ENCODE measurements around the gene LRRC25. TPM values are rescaled to one million over a fixed set of nuclear protein-coding genes. Genes with fewer than 3 reads are reported as not detected.
A peak's percentile ranks its signal among the peaks of the same experiment; 100 is the strongest.

The LRRC25 gene
- 0.07 to 0.31 TPM (median 0.18 TPM) in 3 replicates for total RNA-seq (2021)
- Bru-seq, nascent RNA, result not detected
- long read RNA-seq, experiment 1, result 0 reads
- long read RNA-seq, experiment 2, result 0 reads
- long read RNA-seq, experiment 3, result 0 reads

DNA sequence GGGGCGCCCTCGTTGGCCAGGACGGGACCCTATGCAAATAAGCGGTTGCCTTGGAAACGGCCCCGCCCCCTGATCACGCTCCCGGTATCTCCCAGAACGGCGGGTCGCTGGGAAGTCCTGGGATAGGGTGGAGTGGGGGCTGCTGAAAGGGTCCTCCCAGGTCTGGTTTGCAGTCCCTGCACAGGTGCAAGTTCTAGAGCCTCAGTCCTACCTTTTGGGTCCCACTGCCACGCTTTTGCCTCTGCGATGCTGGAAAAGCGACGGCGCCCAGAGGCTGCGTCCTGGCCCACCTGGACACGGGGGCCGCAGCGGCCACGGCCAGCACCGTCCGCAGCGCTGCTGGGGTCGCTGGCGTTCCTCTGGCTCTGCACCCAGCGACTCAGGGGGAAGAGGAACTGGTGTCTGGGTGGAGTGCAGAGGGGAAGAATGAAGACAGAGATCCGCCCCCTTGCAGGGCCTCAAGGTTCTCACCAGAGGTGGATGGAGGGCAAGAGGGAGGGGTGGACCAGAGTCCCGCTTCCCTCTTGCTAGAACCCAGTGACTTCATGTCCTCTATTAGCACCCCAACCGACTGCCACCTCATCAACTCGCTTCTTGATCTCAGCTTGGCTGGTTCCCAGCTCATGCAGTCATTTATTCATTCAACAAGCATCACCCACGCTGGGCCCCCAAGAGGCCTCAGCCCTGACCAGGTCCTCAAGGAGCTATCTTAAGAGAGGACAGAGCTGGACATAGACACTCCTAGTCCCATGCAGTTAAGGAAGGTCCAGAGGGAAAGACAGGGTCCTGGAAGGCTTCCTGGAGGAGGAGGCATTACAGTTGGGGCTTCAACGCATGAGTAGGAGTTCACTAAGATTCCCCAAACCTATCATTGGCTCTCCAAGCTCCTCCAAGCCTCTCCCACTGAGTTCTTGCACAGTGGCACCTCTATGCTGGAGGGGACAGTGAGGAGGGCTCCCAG is at the start of gene LRRC25:
LRRC25 (minus strand) TSS at position 381 of the 961 bp plus-strand sequence. CDS start 659 bp downstream, outside the sequence.
- peaks cover 8% of the 10 kb centered on the region for H3K4me1 Mint-ChIP-seq
- H3K27me3 Mint-ChIP-seq (ENCODE audit: low read depth), result no peaks in the 10 kb centered on the region
- CTCF ChIA-PET, result interaction anchor here (0.6 to 6.6 kb wide), 7 partner anchors 7 to 364 kb away, joined by 3 to 73 read pairs (median 4); partner anchors contain the start of gene GDF15
- TF ChIP-seq, protein P1, sequence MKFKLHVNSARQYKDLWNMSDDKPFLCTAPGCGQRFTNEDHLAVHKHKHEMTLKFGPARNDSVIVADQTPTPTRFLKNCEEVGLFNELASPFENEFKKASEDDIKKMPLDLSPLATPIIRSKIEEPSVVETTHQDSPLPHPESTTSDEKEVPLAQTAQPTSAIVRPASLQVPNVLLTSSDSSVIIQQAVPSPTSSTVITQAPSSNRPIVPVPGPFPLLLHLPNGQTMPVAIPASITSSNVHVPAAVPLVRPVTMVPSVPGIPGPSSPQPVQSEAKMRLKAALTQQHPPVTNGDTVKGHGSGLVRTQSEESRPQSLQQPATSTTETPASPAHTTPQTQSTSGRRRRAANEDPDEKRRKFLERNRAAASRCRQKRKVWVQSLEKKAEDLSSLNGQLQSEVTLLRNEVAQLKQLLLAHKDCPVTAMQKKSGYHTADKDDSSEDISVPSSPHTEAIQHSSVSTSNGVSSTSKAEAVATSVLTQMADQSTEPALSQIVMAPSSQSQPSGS (CRISPR knock-in tag; IDR thresholded peaks at IDR 0.05; ENCODE audit: borderline replicate concordance, low read depth), result no peak
- TF ChIP-seq, protein P2, sequence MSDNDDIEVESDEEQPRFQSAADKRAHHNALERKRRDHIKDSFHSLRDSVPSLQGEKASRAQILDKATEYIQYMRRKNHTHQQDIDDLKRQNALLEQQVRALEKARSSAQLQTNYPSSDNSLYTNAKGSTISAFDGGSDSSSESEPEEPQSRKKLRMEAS (CRISPR knock-in tag; IDR thresholded peaks at IDR 0.05), result no peak
- TF ChIP-seq JUN (CRISPR knock-in tag; IDR thresholded peaks at IDR 0.05) (no peak), FOXP1 (CRISPR knock-in tag; IDR thresholded peaks at IDR 0.05; ENCODE audit: borderline replicate concordance) (0 out of 2 replicates have a peak, but pooled peaks have one; percentile 23), CDX4 (CRISPR knock-in tag; IDR thresholded peaks at IDR 0.05; ENCODE audit: borderline replicate concordance) (no peak), USF2 (CRISPR knock-in tag; IDR thresholded peaks at IDR 0.05) (0 out of 2 replicates have a peak, but pooled peaks have one; percentile 25), ZNF671 (CRISPR knock-in tag; IDR thresholded peaks at IDR 0.05) (no peak)
- TF ChIP-seq, protein P3, sequence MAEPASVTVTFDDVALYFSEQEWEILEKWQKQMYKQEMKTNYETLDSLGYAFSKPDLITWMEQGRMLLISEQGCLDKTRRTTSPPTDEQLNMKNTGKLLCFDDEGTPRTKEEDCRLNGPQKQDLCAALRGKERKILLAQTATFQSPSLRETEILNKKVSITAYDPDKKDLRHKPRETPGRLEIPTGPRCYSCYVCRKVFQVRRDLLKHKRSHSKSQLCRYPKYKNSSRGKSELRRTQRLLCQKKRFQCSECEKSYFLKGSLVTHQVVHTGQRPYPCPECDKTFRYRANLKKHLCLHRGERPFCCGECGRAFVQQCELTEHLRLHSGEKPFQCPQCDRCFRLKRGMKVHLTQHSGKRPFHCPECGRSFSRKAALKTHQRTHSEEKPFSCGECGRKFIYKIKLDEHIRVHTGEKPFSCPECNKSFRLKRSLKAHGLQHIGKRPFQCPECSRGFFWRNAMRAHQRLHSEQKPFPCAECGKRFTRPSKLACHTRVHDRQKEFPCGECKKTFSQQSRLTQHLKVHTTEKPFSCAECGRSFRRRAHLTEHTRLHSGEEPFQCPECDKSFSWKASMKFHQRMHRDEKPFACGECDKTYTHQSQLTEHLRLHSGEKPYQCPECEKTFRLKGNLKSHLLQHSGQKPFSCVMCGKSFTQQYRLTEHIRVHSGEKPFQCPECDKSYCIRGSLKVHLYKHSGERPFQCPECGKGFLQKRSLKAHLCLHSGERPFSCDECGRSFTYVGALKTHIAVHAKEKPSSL (CRISPR knock-in tag; conservative IDR thresholded peaks at IDR 0.05), result no peak
- TF ChIP-seq, protein P4, sequence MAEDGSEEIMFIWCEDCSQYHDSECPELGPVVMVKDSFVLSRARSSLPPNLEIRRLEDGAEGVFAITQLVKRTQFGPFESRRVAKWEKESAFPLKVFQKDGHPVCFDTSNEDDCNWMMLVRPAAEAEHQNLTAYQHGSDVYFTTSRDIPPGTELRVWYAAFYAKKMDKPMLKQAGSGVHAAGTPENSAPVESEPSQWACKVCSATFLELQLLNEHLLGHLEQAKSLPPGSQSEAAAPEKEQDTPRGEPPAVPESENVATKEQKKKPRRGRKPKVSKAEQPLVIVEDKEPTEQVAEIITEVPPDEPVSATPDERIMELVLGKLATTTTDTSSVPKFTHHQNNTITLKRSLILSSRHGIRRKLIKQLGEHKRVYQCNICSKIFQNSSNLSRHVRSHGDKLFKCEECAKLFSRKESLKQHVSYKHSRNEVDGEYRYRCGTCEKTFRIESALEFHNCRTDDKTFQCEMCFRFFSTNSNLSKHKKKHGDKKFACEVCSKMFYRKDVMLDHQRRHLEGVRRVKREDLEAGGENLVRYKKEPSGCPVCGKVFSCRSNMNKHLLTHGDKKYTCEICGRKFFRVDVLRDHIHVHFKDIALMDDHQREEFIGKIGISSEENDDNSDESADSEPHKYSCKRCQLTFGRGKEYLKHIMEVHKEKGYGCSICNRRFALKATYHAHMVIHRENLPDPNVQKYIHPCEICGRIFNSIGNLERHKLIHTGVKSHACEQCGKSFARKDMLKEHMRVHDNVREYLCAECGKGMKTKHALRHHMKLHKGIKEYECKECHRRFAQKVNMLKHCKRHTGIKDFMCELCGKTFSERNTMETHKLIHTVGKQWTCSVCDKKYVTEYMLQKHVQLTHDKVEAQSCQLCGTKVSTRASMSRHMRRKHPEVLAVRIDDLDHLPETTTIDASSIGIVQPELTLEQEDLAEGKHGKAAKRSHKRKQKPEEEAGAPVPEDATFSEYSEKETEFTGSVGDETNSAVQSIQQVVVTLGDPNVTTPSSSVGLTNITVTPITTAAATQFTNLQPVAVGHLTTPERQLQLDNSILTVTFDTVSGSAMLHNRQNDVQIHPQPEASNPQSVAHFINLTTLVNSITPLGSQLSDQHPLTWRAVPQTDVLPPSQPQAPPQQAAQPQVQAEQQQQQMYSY (CRISPR knock-in tag; IDR thresholded peaks at IDR 0.05), result peak; percentile 80
- ATAC-seq (peak; percentile 87), DNase-seq (ENCODE audit: low spot score) (peak; percentile 89)
- POLR2A ChIA-PET, result interaction anchor here (1.3 kb wide), 1 partner anchor 116 kb away, joined by 3 read pairs; the partner anchor contains the start of gene JUND
- no peaks in the 10 kb centered on the region for H3K9me3 Mint-ChIP-seq
- H3K4me3 Mint-ChIP-seq, result 0 out of 2 replicates have a peak within 1 kb of the TSS, but pooled peaks have one; percentile 8
- no peak within 1 kb of the TSS for H3K27ac Mint-ChIP-seq
- H3K36me3 Mint-ChIP-seq, result no peaks in the 10 kb centered on the region

DNA sequence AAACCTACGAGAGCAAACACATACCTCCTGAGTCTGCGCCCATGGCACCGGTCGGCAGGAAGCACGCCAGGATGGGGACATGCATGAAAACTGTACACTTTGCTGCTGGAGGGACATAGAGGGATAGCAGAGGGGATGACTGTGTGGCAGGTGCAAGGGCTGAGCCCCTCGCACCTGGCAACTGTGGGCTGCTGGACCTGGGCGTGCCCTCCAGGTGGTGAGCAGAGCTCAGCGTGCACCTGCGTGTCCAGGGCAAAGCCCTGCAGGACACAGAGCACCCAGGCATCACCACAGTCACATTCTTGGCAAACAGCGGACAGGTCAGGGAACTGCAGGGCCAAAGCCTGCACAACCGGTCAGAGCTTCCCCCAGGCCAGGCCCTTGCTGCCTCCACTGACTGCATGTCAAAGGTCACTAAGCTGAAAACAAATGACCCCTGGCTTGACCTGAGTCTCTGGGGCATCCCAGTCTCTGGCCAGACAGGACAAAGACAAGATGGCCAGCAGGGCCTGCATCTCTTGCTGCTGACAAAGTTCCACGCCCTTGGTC is 49.5 kb upstream of the LRRC25 start:
- Mint-ChIP-seq H3K27me3 (ENCODE audit: low read depth) (no peaks in the 10 kb centered on the region), H3K9me3 (peaks cover 5% of the 10 kb centered on the region), H3K36me3 (peaks cover 13% of the 10 kb centered on the region), H3K4me3 (no peak overlapping the region), H3K4me1 (no peaks in the 10 kb centered on the region), H3K27ac (no peak overlapping the region)
- DNase-seq (ENCODE audit: low spot score), result no peak
- ChIA-PET CTCF (interaction anchor here (0.5 to 2.6 kb wide), 5 partner anchors 13 to 459 kb away, joined by 3 to 13 read pairs (median 4); no protein-coding TSS in a partner anchor), POLR2A (no interaction called here)
- no peak for ATAC-seq
- TF ChIP-seq ZNF512 (CRISPR knock-in tag; IDR thresholded peaks at IDR 0.05; ENCODE audit: borderline replicate concordance) (no peak), E2F4 (CRISPR knock-in tag; IDR thresholded peaks at IDR 0.05; ENCODE audit: borderline replicate concordance, low read depth) (no peak), TEAD4 (CRISPR knock-in tag; IDR thresholded peaks at IDR 0.05) (no peak), ZNF219 (CRISPR knock-in tag; IDR thresholded peaks at IDR 0.05; ENCODE audit: borderline replicate concordance) (no peak)
- TF ChIP-seq, protein P2 (CRISPR knock-in tag; IDR thresholded peaks at IDR 0.05), result no peak
- TF ChIP-seq, protein P5, sequence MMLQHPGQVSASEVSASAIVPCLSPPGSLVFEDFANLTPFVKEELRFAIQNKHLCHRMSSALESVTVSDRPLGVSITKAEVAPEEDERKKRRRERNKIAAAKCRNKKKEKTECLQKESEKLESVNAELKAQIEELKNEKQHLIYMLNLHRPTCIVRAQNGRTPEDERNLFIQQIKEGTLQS (CRISPR knock-in tag; conservative IDR thresholded peaks at IDR 0.05), result no peak
- TF ChIP-seq, protein P6, sequence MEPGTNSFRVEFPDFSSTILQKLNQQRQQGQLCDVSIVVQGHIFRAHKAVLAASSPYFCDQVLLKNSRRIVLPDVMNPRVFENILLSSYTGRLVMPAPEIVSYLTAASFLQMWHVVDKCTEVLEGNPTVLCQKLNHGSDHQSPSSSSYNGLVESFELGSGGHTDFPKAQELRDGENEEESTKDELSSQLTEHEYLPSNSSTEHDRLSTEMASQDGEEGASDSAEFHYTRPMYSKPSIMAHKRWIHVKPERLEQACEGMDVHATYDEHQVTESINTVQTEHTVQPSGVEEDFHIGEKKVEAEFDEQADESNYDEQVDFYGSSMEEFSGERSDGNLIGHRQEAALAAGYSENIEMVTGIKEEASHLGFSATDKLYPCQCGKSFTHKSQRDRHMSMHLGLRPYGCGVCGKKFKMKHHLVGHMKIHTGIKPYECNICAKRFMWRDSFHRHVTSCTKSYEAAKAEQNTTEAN (CRISPR knock-in tag; IDR thresholded peaks at IDR 0.05), result no peak

Measured in WTC11 (cell line).